Spleen (tissue), 11 donors: ENCODE data around the gene RFTN1. TPM values are rescaled to one million over a fixed set of nuclear protein-coding genes. Genes with fewer than 3 reads are reported as not detected.
A peak's percentile ranks its signal among the peaks of the same experiment; 100 is the strongest.
"Not testable (repeated sequence)": the region's sequence is repeated elsewhere in the genome, so short reads cannot be mapped to it uniquely, and the experiment has no call there.

Experiments used
- DNase-seq: peaks from one replicate; pipeline ENCODE4 v3.0.0-alpha.2; 2020
- H3K27ac ChIP-seq, 8 donors: fragments of 200-600 bp; sonication (generic) in 7 of 8; 1 replicate in 4 of 8; 2 replicates in 4 of 8; pipeline versions ENCODE4 v1.5.0 to v1.8.0; 2016 to 2021; ENCODE audit warnings: inconsistent platforms in 4 of 8, mild to moderate bottlenecking in 4 of 8, moderate library complexity in 1 of 8
- H3K27me3 ChIP-seq, 7 donors: fragments of 200-600 bp; sonication (generic) in 6 of 7; replicated peaks in 1 of 7; 1 replicate in 4 of 7; 2 replicates in 3 of 7; pipeline versions ENCODE4 v1.5.0 to v1.8.0; 2016 to 2021; ENCODE audit warnings: inconsistent platforms in 3 of 7, mild to moderate bottlenecking in 1 of 7
- H3K36me3 ChIP-seq, 6 donors: fragments of 200-600 bp; sonication (generic) in 5 of 6; 1 replicate in 4 of 6; 2 replicates in 2 of 6; pipeline versions ENCODE4 v1.5.0 to v1.8.0; 2016 to 2021; ENCODE audit warnings: inconsistent platforms in 2 of 6
- H3K4me1 ChIP-seq, 6 donors: fragments of 200-600 bp; sonication (generic) in 5 of 6; 1 replicate in 3 of 6; 2 replicates in 3 of 6; pipeline versions ENCODE4 v1.5.0 to v1.8.0; 2016 to 2021; ENCODE audit warnings: inconsistent platforms in 3 of 6
- H3K4me3 ChIP-seq, 8 donors: fragments of 200-600 bp; sonication (generic) in 7 of 8; 1 replicate in 4 of 8; 2 replicates in 4 of 8; pipeline versions ENCODE4 v1.5.0 to v1.8.0; 2016 to 2021; ENCODE audit warnings: inconsistent platforms in 4 of 8, mild to moderate bottlenecking in 4 of 8, moderate library complexity in 2 of 8
- H3K9me3 ChIP-seq, 8 donors: fragments of 200-600 bp; sonication (generic) in 7 of 8; 1 replicate in 4 of 8; 2 replicates in 4 of 8; pipeline versions ENCODE4 v1.5.0 to v1.8.0; 2016 to 2021; ENCODE audit warnings: inconsistent platforms in 4 of 8
- POLR2A ChIP-seq, 3 donors: fragments of 450-650 bp; IDR thresholded peaks; one replicate each; pipeline ENCODE4 v1.5.1; 2017; ENCODE audit warnings: antibody characterized with exemption in 3 of 3, mild to moderate bottlenecking in 1 of 3
- POLR2AphosphoS5 ChIP-seq, 3 donors: sonication (generic); formaldehyde crosslinking; IDR thresholded peaks; one replicate each; pipeline ENCODE4 v1.5.1; 2017; ENCODE audit warnings: antibody characterized with exemption in 3 of 3
- WGBS, 5 donors: extraction: QIAGEN DNeasy Blood & Tissue Kit in 3 of 5; methylation state at CpG; one replicate each; pipeline versions ENCODE4 v1.1.5 to v1.1.7; 2013 to 2018; 5-methylcytosine and 5-hydroxymethylcytosine counted together
- intact Hi-C: fragments of 100-400 bp; cut with DNase I; formaldehyde crosslinking; loops from one replicate; pipeline ENCODE4 v1.15.0; 2023; ENCODE audit warnings: low total_unique reads
- polyA plus RNA-seq, 3 donors: library from polyadenylated mRNA; stranded (reverse); fragments of 200-250 nt; gene quantifications; one replicate each; pipeline ENCODE4 v1.2.1, GENCODE V29; 2013
- total RNA-seq, 7 donors: library from RNA; depleted of rRNA in 3 of 7; stranded (reverse); fragments of >200 nt in 3 of 7; fragmentation: NEBNext Ultra II Directional in 4 of 7; extraction: Animal tissue kit (Norgen Biotek cat#: 25700) in 4 of 7; gene quantifications; one replicate each; pipeline versions ENCODE4 v1.1.0 to v1.2.1, GENCODE V29; 2016 to 2021
- TF ChIP-seq, protein P1 (sequence below), 11 experiments: fragments of 200-600 bp in 7 of 11; fragments of 450-650 bp in 4 of 11; sonication (generic) in 4 of 11; IDR thresholded peaks in 8 of 11; conservative IDR thresholded peaks in 3 of 11; 1 replicate in 7 of 11; 2 replicates in 4 of 11; pipeline versions ENCODE4 v1.4.0 to v1.8.0; 2016 to 2021; ENCODE audit warnings: antibody characterized with exemption in 11 of 11, inconsistent platforms in 4 of 11, mild to moderate bottlenecking in 1 of 11
- donor health status: healthy with polysubstance abuse.
- donor health status: DM: no; HTN: no; CAD: no; lungs with moderate emphysema.
- donor health status: DM: no; HTN: no; CAD: no.
- donor health status: Bipolar disorder and iron deficiency.
- donor health status: healthy.
- donor health status: DM: no; HTN: no; CAD: no.
- donor health status: DM: yes; HTN: yes; CAD: no.

RFTN1 gene
- total and polyA plus RNA-seq, 10 donors, result 30.4 to 106 (median 75.3) TPM

DNA sequence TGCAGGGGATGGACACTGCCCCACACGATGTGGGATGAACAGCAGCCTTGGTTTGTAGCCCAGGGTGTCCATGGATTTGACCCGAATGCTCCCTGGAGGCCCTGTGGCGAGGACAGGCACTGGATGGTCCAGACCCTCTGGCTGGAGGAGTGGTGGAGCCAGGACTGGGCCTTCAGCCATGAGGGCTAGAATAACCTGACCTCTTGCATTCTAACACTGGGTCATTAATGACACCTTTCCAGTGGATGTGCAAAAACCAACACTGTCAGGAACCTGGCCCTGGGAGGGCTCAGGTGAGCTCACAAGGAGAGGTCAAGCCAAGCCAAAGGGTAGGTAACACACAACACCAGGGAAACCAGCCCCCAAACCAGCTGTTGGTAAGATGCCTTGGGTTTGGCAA lies 197.1 kb downstream of the RFTN1 start:
- DNase-seq, result no peak
- Histone ChIP-seq H3K36me3 (peaks cover 0 to 95% (median 38%) of the 10 kb centered on the region in 6 donors), H3K4me1 (peaks cover 12 to 84% (median 41%) of the 10 kb centered on the region in 6 donors), H3K27ac (peak overlapping the region in 3 of 8 donors; percentile 1 to 58 (median 11)), H3K4me3 (no peak overlapping the region), H3K9me3 (no peaks in the 10 kb centered on the region), H3K27me3 (no peaks in the 10 kb centered on the region)
- 85 to 94% (median 91%) methylated on average over 2 to 3 of the region's 3 CpGs for WGBS, 5 donors
- intact Hi-C loops, result no loop called here
- TF ChIP-seq POLR2AphosphoS5 (IDR thresholded peaks at IDR 0.05), result no peak
- no peak for TF ChIP-seq POLR2A (IDR thresholded peaks at IDR 0.05)

DNA sequence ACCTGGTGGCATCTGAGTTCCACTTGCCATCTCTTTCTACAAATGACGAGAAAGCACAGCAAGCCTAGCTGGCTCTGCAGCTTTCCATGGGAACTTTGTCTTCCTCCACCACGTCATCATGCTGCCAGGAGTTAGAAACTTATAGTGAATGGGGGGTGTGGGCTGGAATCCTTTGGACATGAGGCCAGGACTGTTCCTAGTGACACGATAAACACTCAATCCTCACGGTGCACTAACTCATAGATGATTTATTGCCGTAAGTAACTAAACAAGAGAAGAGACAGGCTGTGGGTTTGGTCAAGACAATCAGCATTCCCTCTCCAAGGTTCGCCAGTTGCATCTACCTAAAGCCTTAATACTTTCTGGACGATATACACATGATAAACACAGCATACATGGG lies 197.9 kb downstream of the RFTN1 start:
- Histone ChIP-seq H3K4me1 (peaks cover 15 to 90% (median 46%) of the 10 kb centered on the region in 6 donors), H3K9me3 (no peaks in the 10 kb centered on the region), H3K36me3 (peaks cover 0 to 90% (median 31%) of the 10 kb centered on the region in 6 donors), H3K27me3 (no peaks in the 10 kb centered on the region), H3K4me3 (no peak overlapping the region), H3K27ac (peak overlapping the region in 2 of 8 donors; percentile 11 to 58)
- intact Hi-C loops, result no loop called here
- DNase-seq, result no peak
- TF ChIP-seq POLR2AphosphoS5 (IDR thresholded peaks at IDR 0.05) (no peak), POLR2A (IDR thresholded peaks at IDR 0.05) (no peak)
- TF ChIP-seq, protein P1, sequence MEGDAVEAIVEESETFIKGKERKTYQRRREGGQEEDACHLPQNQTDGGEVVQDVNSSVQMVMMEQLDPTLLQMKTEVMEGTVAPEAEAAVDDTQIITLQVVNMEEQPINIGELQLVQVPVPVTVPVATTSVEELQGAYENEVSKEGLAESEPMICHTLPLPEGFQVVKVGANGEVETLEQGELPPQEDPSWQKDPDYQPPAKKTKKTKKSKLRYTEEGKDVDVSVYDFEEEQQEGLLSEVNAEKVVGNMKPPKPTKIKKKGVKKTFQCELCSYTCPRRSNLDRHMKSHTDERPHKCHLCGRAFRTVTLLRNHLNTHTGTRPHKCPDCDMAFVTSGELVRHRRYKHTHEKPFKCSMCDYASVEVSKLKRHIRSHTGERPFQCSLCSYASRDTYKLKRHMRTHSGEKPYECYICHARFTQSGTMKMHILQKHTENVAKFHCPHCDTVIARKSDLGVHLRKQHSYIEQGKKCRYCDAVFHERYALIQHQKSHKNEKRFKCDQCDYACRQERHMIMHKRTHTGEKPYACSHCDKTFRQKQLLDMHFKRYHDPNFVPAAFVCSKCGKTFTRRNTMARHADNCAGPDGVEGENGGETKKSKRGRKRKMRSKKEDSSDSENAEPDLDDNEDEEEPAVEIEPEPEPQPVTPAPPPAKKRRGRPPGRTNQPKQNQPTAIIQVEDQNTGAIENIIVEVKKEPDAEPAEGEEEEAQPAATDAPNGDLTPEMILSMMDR (IDR thresholded peaks at IDR 0.05 in 8 of 11, conservative IDR thresholded peaks at IDR 0.05 in 3 of 11), result no peak
- 83 to 89% (median 87%) methylated on average over 7 of the region's 7 CpGs for WGBS, 5 donors

DNA sequence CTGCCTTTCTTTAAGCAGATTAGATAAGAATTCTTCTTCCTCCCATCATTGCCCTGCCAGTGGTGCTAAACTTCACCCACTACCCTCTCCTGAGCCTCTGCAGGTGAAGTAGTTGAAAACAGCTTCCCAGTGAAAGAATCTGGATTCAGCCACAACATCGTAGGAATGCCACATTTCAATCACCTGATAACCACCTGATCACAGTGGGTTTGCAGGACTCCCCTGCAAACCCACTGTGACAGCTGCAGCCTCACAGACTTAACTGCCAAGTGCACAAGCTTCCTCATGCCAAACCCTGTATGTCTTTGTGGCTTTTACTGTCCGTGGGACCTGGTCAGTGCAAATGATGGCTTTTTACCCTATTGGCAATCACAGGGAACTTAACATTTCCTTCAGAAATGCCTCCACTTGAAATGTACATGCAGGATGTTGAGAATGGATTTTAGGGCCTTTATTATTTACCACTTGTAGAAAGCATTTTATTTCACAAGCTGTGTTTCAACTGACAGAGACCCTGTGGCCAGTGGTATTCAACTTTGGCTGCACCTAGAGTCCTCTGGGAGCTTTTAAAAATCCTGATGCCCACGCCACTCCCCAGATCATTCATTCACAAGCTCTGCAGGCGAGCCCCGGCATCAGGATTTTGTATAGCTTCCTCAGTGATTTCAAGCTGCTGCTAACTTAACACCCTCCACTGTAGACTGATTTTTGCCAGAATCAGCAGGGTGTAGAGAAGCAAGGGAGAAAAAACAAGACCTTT lies 199.4 kb downstream of the RFTN1 start:
- no peak for TF ChIP-seq POLR2AphosphoS5 (IDR thresholded peaks at IDR 0.05)
- no peak for TF ChIP-seq POLR2A (IDR thresholded peaks at IDR 0.05)
- TF ChIP-seq, protein P1 (IDR thresholded peaks at IDR 0.05 in 8 of 11, conservative IDR thresholded peaks at IDR 0.05 in 3 of 11), result no peak
- no peak for DNase-seq
- peak overlapping the region in 5 of 8 donors; percentile 12 to 82 (median 22) for H3K27ac ChIP-seq
- H3K27me3 ChIP-seq, result no peaks in the 10 kb centered on the region
- H3K9me3 ChIP-seq, result no peaks in the 10 kb centered on the region
- WGBS, 5 donors, result 68 to 73% (median 71%) methylated on average over 5 of the region's 5 CpGs
- H3K36me3 ChIP-seq, result peaks cover 0 to 90% (median 24%) of the 10 kb centered on the region in 6 donors
- intact Hi-C loops, result no loop called here
- no peak overlapping the region for H3K4me3 ChIP-seq
- H3K4me1 ChIP-seq, result peaks cover 17 to 94% (median 55%) of the 10 kb centered on the region in 6 donors

DNA sequence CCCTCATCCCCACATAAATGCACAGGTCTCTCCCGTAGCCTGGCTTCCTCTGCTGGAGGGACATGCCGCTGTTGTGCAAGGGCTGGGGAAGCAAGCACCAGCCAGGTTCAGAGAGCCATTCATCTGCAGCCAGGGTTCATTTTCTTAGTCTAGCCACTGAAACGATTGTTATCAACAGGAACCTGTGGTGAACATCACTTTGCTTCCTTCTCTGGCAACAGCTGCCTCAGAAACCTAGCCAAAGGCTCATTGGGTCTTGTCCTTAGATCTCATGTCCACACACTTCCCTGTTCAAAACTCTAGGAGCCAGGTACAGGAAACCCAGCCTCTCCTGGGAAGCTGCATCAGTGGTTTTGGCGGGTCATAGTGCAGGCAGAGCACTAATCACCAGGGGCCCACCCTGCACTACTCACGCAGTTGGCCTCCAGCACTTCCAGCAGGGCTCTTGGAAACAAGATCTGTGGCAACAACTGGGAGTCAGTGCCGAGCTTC lies 201.5 kb downstream of the RFTN1 start:
- Histone ChIP-seq H3K4me1 (peaks cover 17 to 93% (median 48%) of the 10 kb centered on the region in 6 donors), H3K27me3 (no peaks in the 10 kb centered on the region), H3K27ac (peak overlapping the region; percentile 37 to 85 (median 70)), H3K9me3 (no peaks in the 10 kb centered on the region), H3K4me3 (no peak overlapping the region), H3K36me3 (peaks cover 0 to 86% (median 20%) of the 10 kb centered on the region in 6 donors)
- 4 to 31% (median 19%) methylated on average over 6 of the region's 6 CpGs for WGBS, 5 donors
- TF ChIP-seq POLR2A (IDR thresholded peaks at IDR 0.05) (no peak), POLR2AphosphoS5 (IDR thresholded peaks at IDR 0.05) (peak in 2 of 3 donors; percentile 34 to 58)
- TF ChIP-seq, protein P1 (IDR thresholded peaks at IDR 0.05 in 8 of 11, conservative IDR thresholded peaks at IDR 0.05 in 3 of 11), result no peak
- intact Hi-C loops, result no loop called here
- no peak for DNase-seq

DNA sequence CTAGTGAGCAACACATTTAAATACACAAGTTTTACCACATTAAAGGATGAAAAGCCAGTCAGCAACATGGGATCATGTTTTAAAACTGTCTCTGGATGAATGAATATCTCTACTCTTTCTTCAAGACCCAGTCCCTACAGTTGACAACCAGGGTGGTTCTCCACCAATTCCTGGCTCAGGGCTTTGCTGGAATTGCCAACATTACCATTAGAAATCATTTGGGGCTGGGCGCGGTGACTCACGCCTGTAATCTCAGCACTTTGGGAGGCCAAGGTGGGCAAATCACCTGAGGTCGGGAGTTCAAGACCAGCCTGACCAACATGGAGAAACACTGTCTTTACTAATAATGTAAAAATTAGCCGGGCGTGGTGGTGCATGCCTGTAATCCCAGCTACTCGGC lies 203.0 kb downstream of the RFTN1 start:
- DNase-seq, intact Hi-C loops, H3K27me3 ChIP-seq, H3K9me3 ChIP-seq, H3K4me3 ChIP-seq: not testable (repeated sequence)
- Histone ChIP-seq H3K36me3 (peaks cover 0 to 83% (median 9%) of the 10 kb centered on the region in 6 donors), H3K4me1 (peaks cover 17 to 93% (median 45%) of the 10 kb centered on the region in 6 donors), H3K27ac (peak overlapping the region in 4 of 8 donors; percentile 29 to 82 (median 68))
- 88 to 98% (median 94%) methylated on average over 7 of the region's 7 CpGs for WGBS, 5 donors
